GM23248 (cell line): ENCODE data around the gene RSBN1L. TPM values are rescaled to one million over a fixed set of nuclear protein-coding genes. Genes with fewer than 3 reads are reported as not detected.

Source experiments
- DNase-seq: peaks from one replicate; pipeline ENCODE4 v3.0.0-alpha.2; 2015
- H2AFZ ChIP-seq: fragments of 200-600 bp; sonication (generic); 2 replicates; pipeline ENCODE4 v1.6.1; 2016; ENCODE audit warnings: antibody characterized with exemption
- H3F3A ChIP-seq: fragments of 200-600 bp; sonication (generic); 2 replicates; pipeline ENCODE4 v1.6.1; 2016; ENCODE audit warnings: mild to moderate bottlenecking, antibody characterized with exemption, mixed run types; ENCODE audit not compliant: insufficient read depth
- H3K27ac ChIP-seq: fragments of 200-600 bp; sonication (generic); 2 replicates; pipeline ENCODE4 v1.5.1; 2016; ENCODE audit warnings: mild to moderate bottlenecking
- H3K27me3 ChIP-seq: fragments of 200-600 bp; sonication (generic); replicated peaks from 2 replicates; pipeline ENCODE4 v1.6.1; 2016; ENCODE audit warnings: mild to moderate bottlenecking; ENCODE audit not compliant: insufficient read depth
- H3K36me3 ChIP-seq: fragments of 200-600 bp; sonication (generic); 2 replicates; pipeline ENCODE4 v1.6.1; 2016; ENCODE audit warnings: low read depth, mild to moderate bottlenecking
- H3K4me1 ChIP-seq: fragments of 200-600 bp; sonication (generic); 2 replicates; pipeline ENCODE4 v1.6.1; 2016; ENCODE audit warnings: mild to moderate bottlenecking; ENCODE audit not compliant: insufficient read depth
- H3K4me2 ChIP-seq: fragments of 200-600 bp; sonication (generic); one replicate; pipeline ENCODE4 v1.6.1; 2016; ENCODE audit warnings: mild to moderate bottlenecking; ENCODE audit not compliant: unreplicated experiment
- H3K4me3 ChIP-seq: fragments of 200-600 bp; sonication (generic); 2 replicates; pipeline ENCODE4 v1.5.1; 2016; ENCODE audit warnings: mild to moderate bottlenecking
- H3K79me2 ChIP-seq: fragments of 200-600 bp; sonication (generic); 2 replicates; pipeline ENCODE4 v1.6.1; 2016; ENCODE audit warnings: mild to moderate bottlenecking; ENCODE audit not compliant: insufficient read depth
- H3K9ac ChIP-seq: fragments of 200-600 bp; sonication (generic); 2 replicates; pipeline ENCODE4 v1.6.1; 2016; ENCODE audit warnings: mild to moderate bottlenecking
- H3K9me2 ChIP-seq: fragments of 200-600 bp; sonication (generic); 2 replicates; pipeline ENCODE4 v1.6.1; 2016; ENCODE audit warnings: mixed run types, mild to moderate bottlenecking, moderate library complexity; ENCODE audit not compliant: insufficient read depth
- H3K9me3 ChIP-seq: fragments of 200-600 bp; sonication (generic); one replicate; pipeline ENCODE4 v1.6.1; 2017; ENCODE audit warnings: low read depth
- H4K20me1 ChIP-seq: fragments of 200-600 bp; sonication (generic); 2 replicates; pipeline ENCODE4 v1.6.0; 2016; ENCODE audit not compliant: insufficient read depth
- EZH2 ChIP-seq: fragments of 200-600 bp; sonication (generic); IDR thresholded peaks from 2 replicates; pipeline ENCODE4 v1.6.1; 2018; ENCODE audit warnings: antibody characterized with exemption, mild to moderate bottlenecking; ENCODE audit not compliant: insufficient read depth, poor library complexity, severe bottlenecking
- EZH2phosphoT487 ChIP-seq: fragments of 200-600 bp; sonication (generic); IDR thresholded peaks from 2 replicates; pipeline ENCODE4 v1.6.1; 2018; ENCODE audit warnings: antibody characterized with exemption, moderate library complexity, mild to moderate bottlenecking, low read depth; ENCODE audit not compliant: insufficient read depth
- WGBS, 2 experiments: methylation state at CpG; one replicate each; pipeline ENCODE4 v1.1.6; 2015 to 2017; ENCODE audit warnings: low lambda C conversion rate in 2 of 2, low coverage in 1 of 2; ENCODE audit errors: missing lambda C conversion rate in 2 of 2; 5-methylcytosine and 5-hydroxymethylcytosine counted together
- in situ Hi-C: fragments of 300-500 bp; cut with MboI; formaldehyde crosslinking; loops from 2 replicates; pipeline ENCODE4 v1.15.0; 2020
- polyA plus RNA-seq: library from polyadenylated mRNA; unstranded; fragments of >200 nt; fragmentation: Nextera tagmentation; extraction: Ambion mirVana; gene quantifications from 2 replicates; pipeline ENCODE4 v1.2.1, GENCODE V29; 2016
- total RNA-seq: library from RNA; depleted of rRNA; stranded (reverse); fragments of >200 nt; shearing (Covaris generic); gene quantifications from 2 replicates; pipeline ENCODE4 v1.2.3, GENCODE V29; 2014

The RSBN1L gene
- total and polyA plus RNA-seq, 2 experiments from 2014 or later, result 2.5 to 13.3 TPM

GRCh38 chr7:77658928-77659327 is 37.3 kb upstream of the RSBN1L start:
- no peaks in the 10 kb centered on the region for H3K27me3 ChIP-seq
- H3K27ac ChIP-seq, result no peak overlapping the region
- H4K20me1 ChIP-seq, result no peaks in the 10 kb centered on the region
- no peak overlapping the region for H3K9ac ChIP-seq
- H3F3A ChIP-seq, result peaks cover 22% of the 10 kb centered on the region
- WGBS, 2 experiments, result 98 to 99% methylated on average over 5 of the region's 5 CpGs
- H2AFZ ChIP-seq, result no peak overlapping the region
- no peak for DNase-seq
- in situ Hi-C loops, result loop anchor here (25.0 kb wide), 1 partner anchor 278 kb away; no protein-coding TSS in a partner anchor
- H3K9me3 ChIP-seq, result no peaks in the 10 kb centered on the region
- no peak overlapping the region for H3K4me2 ChIP-seq
- TF ChIP-seq EZH2phosphoT487, result no peak
- no peak for TF ChIP-seq EZH2
- no peaks in the 10 kb centered on the region for H3K9me2 ChIP-seq
- no peak overlapping the region for H3K4me3 ChIP-seq
- H3K36me3 ChIP-seq, result peaks cover 26% of the 10 kb centered on the region; the same call in 1 of the 2 replicates
- H3K79me2 ChIP-seq, result 0 out of 2 replicates have a peak, but pooled peaks cover 6% of the 10 kb centered on the region
- H3K4me1 ChIP-seq, result no peaks in the 10 kb centered on the region

DNA sequence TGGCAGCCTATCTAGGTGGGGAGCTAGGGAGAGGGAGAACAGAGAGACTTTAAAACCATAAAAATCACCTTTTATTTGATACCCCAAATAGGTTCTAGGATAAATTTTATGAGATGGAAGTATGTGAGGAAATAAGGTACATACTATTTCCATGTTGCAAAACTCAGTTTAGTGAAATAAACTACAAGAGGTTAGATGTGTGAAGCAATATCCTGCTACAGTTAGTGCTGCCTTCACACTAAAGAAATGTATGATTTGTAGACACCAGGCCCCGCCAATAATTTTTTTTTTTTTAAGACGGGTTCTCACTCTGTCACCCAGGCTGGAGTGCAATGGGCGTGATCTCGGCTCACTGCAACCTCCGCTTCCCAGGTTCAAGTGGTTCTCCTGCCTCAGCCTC is 34.4 kb upstream of the RSBN1L start:
- Histone ChIP-seq H3K36me3 (peaks cover 27% of the 10 kb centered on the region; the same call in 1 of the 2 replicates), H2AFZ (no peak overlapping the region), H3K4me2 (no peak overlapping the region), H3K79me2 (0 out of 2 replicates have a peak, but pooled peaks cover 6% of the 10 kb centered on the region), H3K4me3 (no peak overlapping the region), H3K4me1 (no peaks in the 10 kb centered on the region), H3K9me2 (no peaks in the 10 kb centered on the region), H3K27ac (no peak overlapping the region), H3K9me3 (no peaks in the 10 kb centered on the region), H3K27me3 (no peaks in the 10 kb centered on the region), H3K9ac (no peak overlapping the region), H4K20me1 (no peaks in the 10 kb centered on the region), H3F3A (peaks cover 16% of the 10 kb centered on the region)
- in situ Hi-C loops, result loop anchor here (10.0 to 25.0 kb wide), 2 partner anchors 93 to 275 kb away; no protein-coding TSS in a partner anchor
- DNase-seq, result no peak
- WGBS, 2 experiments, result 95 to 98% methylated on average over 5 of the region's 5 CpGs
- no peak for TF ChIP-seq EZH2
- TF ChIP-seq EZH2phosphoT487, result no peak

GRCh38 chr7:77662869-77663268 is 33.4 kb upstream of the RSBN1L start:
- Histone ChIP-seq H3K9ac (no peak overlapping the region), H3F3A (0 out of 2 replicates have a peak, but pooled peaks cover 9% of the 10 kb centered on the region), H3K9me3 (no peaks in the 10 kb centered on the region), H3K4me1 (no peaks in the 10 kb centered on the region), H3K27ac (no peak overlapping the region), H3K79me2 (0 out of 2 replicates have a peak, but pooled peaks cover 6% of the 10 kb centered on the region), H3K36me3 (peaks cover 17% of the 10 kb centered on the region; the same call in 1 of the 2 replicates), H3K27me3 (no peaks in the 10 kb centered on the region), H4K20me1 (no peaks in the 10 kb centered on the region), H3K4me2 (no peak overlapping the region), H3K4me3 (no peak overlapping the region), H3K9me2 (no peaks in the 10 kb centered on the region), H2AFZ (no peak overlapping the region)
- in situ Hi-C loops, result loop anchor here (10.0 to 25.0 kb wide), 2 partner anchors 92 to 274 kb away; no protein-coding TSS in a partner anchor
- no peak for TF ChIP-seq EZH2phosphoT487
- no peak for TF ChIP-seq EZH2
- DNase-seq, result no peak
- WGBS, 2 experiments, result 86 to 96% methylated on average over 2 of the region's 2 CpGs

DNA sequence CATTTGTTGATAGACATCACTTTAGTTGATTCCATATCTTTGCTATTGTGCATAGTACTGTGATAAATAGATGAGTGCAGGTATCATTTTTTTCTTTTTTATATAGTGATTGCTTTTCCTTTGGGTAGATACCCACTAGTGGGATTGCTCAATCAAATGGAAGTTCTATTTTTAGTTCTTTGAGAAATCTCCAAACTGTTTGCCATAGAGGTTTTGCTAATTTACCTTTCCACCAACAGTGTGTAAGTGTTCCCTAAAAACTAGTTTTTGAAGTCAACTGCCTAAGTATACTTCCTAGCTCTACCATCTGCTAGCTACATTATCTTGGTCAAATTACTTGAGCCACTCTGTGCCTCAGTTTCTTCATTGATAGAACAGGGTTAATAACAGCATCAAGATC is 31.5 kb upstream of the RSBN1L start:
- peaks cover 17% of the 10 kb centered on the region; the same call in 1 of the 2 replicates for H3K36me3 ChIP-seq
- TF ChIP-seq EZH2 (no peak), EZH2phosphoT487 (no peak)
- H3K27ac ChIP-seq, result no peak overlapping the region
- no peak overlapping the region for H3K4me3 ChIP-seq
- H3K9me2 ChIP-seq, result no peaks in the 10 kb centered on the region
- peaks cover 6% of the 10 kb centered on the region; the same call in 1 of the 2 replicates for H3F3A ChIP-seq
- no peaks in the 10 kb centered on the region for H3K4me1 ChIP-seq
- no peaks in the 10 kb centered on the region for H3K27me3 ChIP-seq
- no peak overlapping the region for H3K9ac ChIP-seq
- in situ Hi-C loops, result loop anchor here (10.0 to 25.0 kb wide), 2 partner anchors 90 to 273 kb away; no protein-coding TSS in a partner anchor
- no peak overlapping the region for H2AFZ ChIP-seq
- DNase-seq, result peak; percentile 10
- H3K79me2 ChIP-seq, result 0 out of 2 replicates have a peak, but pooled peaks cover 6% of the 10 kb centered on the region
- H3K4me2 ChIP-seq, result no peak overlapping the region
- H4K20me1 ChIP-seq, result no peaks in the 10 kb centered on the region
- H3K9me3 ChIP-seq, result no peaks in the 10 kb centered on the region

GRCh38 chr7:77665161-77665560 is 31.1 kb upstream of the RSBN1L start:
- 0 out of 2 replicates have a peak, but pooled peaks cover 6% of the 10 kb centered on the region for H3K79me2 ChIP-seq
- DNase-seq, result peak; percentile 13
- peaks cover 6% of the 10 kb centered on the region; the same call in 1 of the 2 replicates for H3F3A ChIP-seq
- no peak overlapping the region for H3K27ac ChIP-seq
- peaks cover 17% of the 10 kb centered on the region; the same call in 1 of the 2 replicates for H3K36me3 ChIP-seq
- H3K4me3 ChIP-seq, result no peak overlapping the region
- H3K4me1 ChIP-seq, result no peaks in the 10 kb centered on the region
- no peaks in the 10 kb centered on the region for H3K9me3 ChIP-seq
- H3K9me2 ChIP-seq, result no peaks in the 10 kb centered on the region
- no peaks in the 10 kb centered on the region for H4K20me1 ChIP-seq
- H3K27me3 ChIP-seq, result no peaks in the 10 kb centered on the region
- no peak overlapping the region for H3K9ac ChIP-seq
- in situ Hi-C loops, result loop anchor here (10.0 to 25.0 kb wide), 2 partner anchors 90 to 272 kb away; no protein-coding TSS in a partner anchor
- no peak overlapping the region for H2AFZ ChIP-seq
- TF ChIP-seq EZH2 (no peak), EZH2phosphoT487 (no peak)
- no peak overlapping the region for H3K4me2 ChIP-seq
